ENCODE results near the gene OAT. TPM values are rescaled to one million over a fixed set of nuclear protein-coding genes. Genes with fewer than 3 reads are reported as not detected.

The OAT gene
- total and polyA plus RNA-seq, 2 donors from 2014 or later: 44.1 to 76.6 TPM

DNA sequence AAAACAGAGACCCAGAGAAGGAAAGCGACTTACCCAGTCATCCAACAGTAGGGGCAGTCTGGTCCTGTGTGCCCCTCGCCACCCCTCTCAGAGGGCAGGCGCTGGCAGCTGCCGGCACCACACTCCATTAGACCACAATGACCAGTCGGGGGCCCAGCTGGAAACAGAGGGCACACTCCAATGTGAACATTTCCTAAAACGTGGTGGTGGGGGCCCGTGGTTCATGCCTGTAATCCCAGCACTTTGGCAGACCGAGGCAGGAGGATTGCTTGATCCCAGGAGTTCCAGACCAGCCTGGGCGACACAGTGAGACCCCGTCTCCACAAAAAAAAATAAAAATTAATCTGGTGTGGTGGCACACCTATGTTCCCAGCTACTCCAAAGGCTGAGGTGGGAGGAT is 912 bp upstream of the OAT start:
- DNase-seq (peak in 1 of 5 donors; percentile 48), FAIRE-seq (no peak)
- intact Hi-C loops (cut with DNase I): no loop called here

DNA sequence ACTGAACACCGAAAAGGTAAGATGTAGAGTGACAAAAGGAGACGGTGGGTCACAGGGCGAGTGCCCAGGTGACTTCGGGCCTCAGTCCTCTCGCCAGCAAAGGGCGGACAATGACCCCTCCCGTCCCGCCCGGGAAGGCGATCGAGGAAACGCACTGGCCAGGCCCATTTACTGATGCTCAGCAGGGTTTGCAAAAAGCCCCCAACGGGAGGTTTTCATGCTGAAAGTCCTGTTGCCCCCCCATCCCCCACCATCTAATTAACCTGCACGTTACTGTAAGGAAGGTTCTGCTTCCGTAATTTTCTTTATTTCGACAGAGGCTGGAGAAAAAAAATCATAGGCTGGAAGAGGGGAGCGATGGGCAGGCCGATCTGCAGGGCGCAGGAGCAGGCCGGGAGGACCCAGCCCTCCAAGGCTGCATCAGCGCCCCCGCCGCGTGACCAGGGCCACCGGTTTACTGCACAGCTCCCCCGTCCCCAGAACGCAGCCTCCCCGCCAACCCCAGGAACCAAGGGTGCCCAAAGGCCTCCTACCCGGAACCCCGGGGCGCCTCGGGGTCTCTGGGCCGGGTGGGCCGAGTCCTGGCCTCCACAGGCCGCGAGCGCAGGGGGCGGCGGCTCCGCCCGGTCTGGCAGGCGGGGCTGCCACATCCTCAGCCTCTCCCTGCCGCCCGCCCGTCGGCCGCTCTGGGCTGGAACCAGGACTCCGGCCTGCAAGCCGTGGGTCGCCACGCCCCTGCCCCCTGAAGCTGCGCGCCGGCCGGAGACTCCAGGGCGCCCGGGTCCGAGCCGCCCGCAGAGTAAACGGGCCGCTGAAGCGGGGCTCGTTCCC is 613 bp downstream of the OAT start:
- intact Hi-C loops (cut with DNase I): no loop called here
- FAIRE-seq: no peak
- H3K27me3 ChIP-seq (ENCODE audit: control insufficient read depth, insufficient read depth, low read length): no peaks in the 10 kb centered on the region

More for the DNA sequence above, 912 bp upstream of the OAT start:
- H3K9me3 ChIP-seq (ENCODE audit: control insufficient read depth in 2 of 3, insufficient read depth in 1 of 3, low read length in 3 of 3): no peaks in the 10 kb centered on the region
- H3K27me3 ChIP-seq (ENCODE audit: control insufficient read depth, insufficient read depth, low read length): no peaks in the 10 kb centered on the region
- TF ChIP-seq, protein P1, sequence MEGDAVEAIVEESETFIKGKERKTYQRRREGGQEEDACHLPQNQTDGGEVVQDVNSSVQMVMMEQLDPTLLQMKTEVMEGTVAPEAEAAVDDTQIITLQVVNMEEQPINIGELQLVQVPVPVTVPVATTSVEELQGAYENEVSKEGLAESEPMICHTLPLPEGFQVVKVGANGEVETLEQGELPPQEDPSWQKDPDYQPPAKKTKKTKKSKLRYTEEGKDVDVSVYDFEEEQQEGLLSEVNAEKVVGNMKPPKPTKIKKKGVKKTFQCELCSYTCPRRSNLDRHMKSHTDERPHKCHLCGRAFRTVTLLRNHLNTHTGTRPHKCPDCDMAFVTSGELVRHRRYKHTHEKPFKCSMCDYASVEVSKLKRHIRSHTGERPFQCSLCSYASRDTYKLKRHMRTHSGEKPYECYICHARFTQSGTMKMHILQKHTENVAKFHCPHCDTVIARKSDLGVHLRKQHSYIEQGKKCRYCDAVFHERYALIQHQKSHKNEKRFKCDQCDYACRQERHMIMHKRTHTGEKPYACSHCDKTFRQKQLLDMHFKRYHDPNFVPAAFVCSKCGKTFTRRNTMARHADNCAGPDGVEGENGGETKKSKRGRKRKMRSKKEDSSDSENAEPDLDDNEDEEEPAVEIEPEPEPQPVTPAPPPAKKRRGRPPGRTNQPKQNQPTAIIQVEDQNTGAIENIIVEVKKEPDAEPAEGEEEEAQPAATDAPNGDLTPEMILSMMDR (IDR thresholded peaks at IDR 0.05; ENCODE audit: borderline replicate concordance, extremely low read depth, insufficient read depth): no peak
- no peak overlapping the region for H3K4me3 ChIP-seq (ENCODE audit: low read length in 3 of 3)
- H3K36me3 ChIP-seq (ENCODE audit: control insufficient read depth in 2 of 3, insufficient read depth in 3 of 3, low read length in 3 of 3): no peaks in the 10 kb centered on the region
- peaks cover 0 to 6% (median under 1%) of the 10 kb centered on the region in 3 donors for H3K4me1 ChIP-seq (ENCODE audit: control insufficient read depth in 2 of 3, insufficient read depth in 2 of 3, low read depth in 1 of 3, low read length in 3 of 3)
- no peak overlapping the region for H3K27ac ChIP-seq (ENCODE audit: low read depth in 2 of 2, low read length in 2 of 2)
- H3K9ac ChIP-seq (ENCODE audit: low read length in 3 of 3): no peak overlapping the region

DNA sequence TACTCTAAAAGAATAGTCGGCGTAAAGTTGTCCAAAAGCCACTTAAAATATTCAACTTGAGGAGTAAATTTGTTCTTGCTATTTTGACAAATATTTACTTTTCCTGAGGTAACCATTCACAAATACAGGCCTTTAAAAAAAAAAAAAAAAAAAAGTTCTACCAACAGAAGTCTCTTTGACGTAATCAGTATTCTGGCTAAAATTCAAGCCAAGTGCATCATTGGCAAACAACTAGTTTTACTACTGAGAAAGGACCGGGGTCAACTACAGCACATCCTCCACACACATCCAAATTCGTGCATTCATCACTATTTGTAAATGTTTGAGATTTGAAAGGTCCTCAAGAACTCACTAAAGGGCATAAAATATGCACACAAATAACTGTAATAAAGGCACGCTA is 2.0 kb downstream of the OAT start:
- Histone ChIP-seq H3K4me1 (ENCODE audit: control insufficient read depth in 2 of 3, insufficient read depth in 2 of 3, low read depth in 1 of 3, low read length in 3 of 3) (peaks cover 0 to 13% (median 4%) of the 10 kb centered on the region in 3 donors), H3K27me3 (ENCODE audit: control insufficient read depth, insufficient read depth, low read length) (no peaks in the 10 kb centered on the region), H3K9me3 (ENCODE audit: control insufficient read depth in 2 of 3, insufficient read depth in 1 of 3, low read length in 3 of 3) (no peaks in the 10 kb centered on the region), H3K27ac (ENCODE audit: low read depth in 2 of 2, low read length in 2 of 2) (no peak overlapping the region), H3K4me3 (ENCODE audit: low read length in 3 of 3) (no peak overlapping the region), H3K36me3 (ENCODE audit: control insufficient read depth in 2 of 3, insufficient read depth in 3 of 3, low read length in 3 of 3) (no peaks in the 10 kb centered on the region), H3K9ac (ENCODE audit: low read length in 3 of 3) (no peak overlapping the region)
- DNase-seq (no peak), FAIRE-seq (peak; percentile 51)
- intact Hi-C loops (cut with DNase I): no loop called here
- TF ChIP-seq, protein P1 (IDR thresholded peaks at IDR 0.05; ENCODE audit: borderline replicate concordance, extremely low read depth, insufficient read depth): no peak

More for the DNA sequence above, 613 bp downstream of the OAT start:
- Histone ChIP-seq H3K4me1 (ENCODE audit: control insufficient read depth in 2 of 3, insufficient read depth in 2 of 3, low read depth in 1 of 3, low read length in 3 of 3) (peaks cover 0 to 13% (median 4%) of the 10 kb centered on the region in 3 donors), H3K27ac (ENCODE audit: low read depth in 2 of 2, low read length in 2 of 2) (peak overlapping the region; percentile 64), H3K9ac (ENCODE audit: low read length in 3 of 3) (peak overlapping the region; percentile 1 to 67 (median 48)), H3K4me3 (ENCODE audit: low read length in 3 of 3) (peak overlapping the region; percentile 23 to 72 (median 61)), H3K36me3 (ENCODE audit: control insufficient read depth in 2 of 3, insufficient read depth in 3 of 3, low read length in 3 of 3) (no peaks in the 10 kb centered on the region), H3K9me3 (ENCODE audit: control insufficient read depth in 2 of 3, insufficient read depth in 1 of 3, low read length in 3 of 3) (no peaks in the 10 kb centered on the region)
- DNase-seq: peak; percentile 66 to 88 (median 76)
- TF ChIP-seq, protein P1 (IDR thresholded peaks at IDR 0.05; ENCODE audit: borderline replicate concordance, extremely low read depth, insufficient read depth): no peak

Measured in kidney (tissue), 14 donors.